GM21423 (cell line): ENCODE data around the gene TCF7.

Source experiments
- ATAC-seq: cut with Tn5 transposase; IDR thresholded peaks from one replicate; pipeline ENCODE4 v1.9.1; 2021; ENCODE audit warnings: mild to moderate bottlenecking, moderate library complexity; ENCODE audit not compliant: unreplicated experiment

TCF7 gene

DNA sequence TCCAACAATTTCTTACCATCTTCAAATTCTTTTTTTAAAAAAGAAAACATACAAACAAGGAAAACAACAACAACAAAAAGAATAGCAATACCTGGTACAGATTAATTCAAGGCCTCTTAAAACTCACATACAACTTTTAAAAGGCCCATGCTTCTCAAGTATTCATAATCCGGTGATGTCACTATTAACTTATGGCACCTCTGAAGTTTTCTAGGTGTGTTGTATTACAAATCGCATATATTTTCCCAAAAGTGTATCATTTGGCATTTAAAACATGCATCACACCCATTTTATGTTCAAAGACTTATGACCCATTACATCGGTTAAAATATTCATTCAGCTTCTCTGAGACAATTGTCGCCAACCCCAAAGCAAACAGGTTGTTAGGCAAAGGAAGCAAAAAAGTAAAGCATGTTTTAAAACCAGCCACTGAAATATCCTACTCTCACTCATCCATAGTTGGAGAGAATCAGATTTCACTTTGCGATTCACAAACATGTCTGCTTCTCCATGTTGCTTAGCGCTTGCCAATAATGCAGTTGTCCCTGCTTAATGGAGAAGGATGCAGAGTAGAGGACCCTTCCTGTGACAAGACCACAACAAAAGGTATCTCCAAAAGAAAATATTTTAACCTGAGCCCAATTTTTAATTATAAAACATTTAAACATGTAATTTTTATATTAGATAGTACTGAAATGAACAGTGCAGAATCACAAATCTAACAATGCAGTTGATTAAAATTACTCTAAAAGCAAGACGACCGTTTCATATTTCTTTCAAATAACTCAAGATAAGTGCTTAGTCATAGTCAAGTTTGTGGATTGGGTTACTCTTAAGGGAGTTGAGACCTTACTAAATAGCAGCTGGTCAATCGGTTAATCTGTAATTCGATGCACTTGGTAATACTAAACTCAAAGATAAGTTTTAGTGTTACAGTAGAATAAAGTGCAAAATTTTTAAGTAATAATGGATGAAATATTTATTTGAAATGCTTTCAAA is 60.7 kb downstream of the TCF7 start:
- ATAC-seq = no peak

GRCh38 chr5:134175921-134176510 is 61.5 kb downstream of the TCF7 start:
- ATAC-seq = peak; percentile 15

GRCh38 chr5:134176511-134177368 is 62.3 kb downstream of the TCF7 start, which contains the start of gene SKP1:
SKP1 (minus strand) TSS chr5:134176950; CDS start chr5:134174022, 2,928 bp downstream.
- ATAC-seq = peak; percentile 84

GRCh38 chr5:134177369-134178095 is 63.1 kb downstream of the TCF7 start:
- no peak for ATAC-seq

DNA sequence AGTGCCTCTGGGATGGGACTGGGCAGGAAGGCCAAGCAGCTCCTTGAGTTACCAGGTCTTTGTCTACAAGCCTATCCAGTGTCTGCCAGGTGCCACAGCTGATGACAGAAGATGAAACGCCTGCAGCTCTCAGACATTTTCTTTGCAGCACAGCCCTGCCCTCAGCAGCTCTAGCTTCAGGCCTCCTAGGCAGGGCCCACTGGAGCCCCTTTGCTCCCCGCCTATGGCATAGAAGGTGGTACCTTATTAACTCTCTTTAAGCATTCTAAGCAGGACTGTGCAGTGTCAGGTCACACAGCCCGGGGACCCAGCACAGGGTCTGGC is 63.6 kb downstream of the TCF7 start:
- ATAC-seq = no peak

DNA sequence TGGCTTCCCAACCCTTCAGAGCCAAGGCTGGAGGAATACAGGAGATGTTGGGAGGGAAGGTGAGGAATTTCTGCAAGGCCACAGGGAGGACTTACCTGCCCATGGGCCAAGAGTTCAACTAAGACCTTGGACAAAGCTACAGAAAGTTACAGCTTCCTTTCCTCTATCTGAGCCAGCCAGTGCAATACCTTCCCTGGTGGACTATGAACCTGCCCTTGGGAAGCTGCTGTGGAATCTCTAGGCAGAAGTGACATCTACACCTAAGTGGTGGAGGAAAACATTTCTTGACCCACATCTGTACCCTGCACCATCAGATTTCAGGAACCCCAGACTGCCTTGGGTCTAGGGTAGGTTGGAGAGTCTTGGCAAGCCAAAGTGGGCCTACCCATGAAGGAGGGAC is 69.0 kb downstream of the TCF7 start:
- no peak for ATAC-seq

DNA sequence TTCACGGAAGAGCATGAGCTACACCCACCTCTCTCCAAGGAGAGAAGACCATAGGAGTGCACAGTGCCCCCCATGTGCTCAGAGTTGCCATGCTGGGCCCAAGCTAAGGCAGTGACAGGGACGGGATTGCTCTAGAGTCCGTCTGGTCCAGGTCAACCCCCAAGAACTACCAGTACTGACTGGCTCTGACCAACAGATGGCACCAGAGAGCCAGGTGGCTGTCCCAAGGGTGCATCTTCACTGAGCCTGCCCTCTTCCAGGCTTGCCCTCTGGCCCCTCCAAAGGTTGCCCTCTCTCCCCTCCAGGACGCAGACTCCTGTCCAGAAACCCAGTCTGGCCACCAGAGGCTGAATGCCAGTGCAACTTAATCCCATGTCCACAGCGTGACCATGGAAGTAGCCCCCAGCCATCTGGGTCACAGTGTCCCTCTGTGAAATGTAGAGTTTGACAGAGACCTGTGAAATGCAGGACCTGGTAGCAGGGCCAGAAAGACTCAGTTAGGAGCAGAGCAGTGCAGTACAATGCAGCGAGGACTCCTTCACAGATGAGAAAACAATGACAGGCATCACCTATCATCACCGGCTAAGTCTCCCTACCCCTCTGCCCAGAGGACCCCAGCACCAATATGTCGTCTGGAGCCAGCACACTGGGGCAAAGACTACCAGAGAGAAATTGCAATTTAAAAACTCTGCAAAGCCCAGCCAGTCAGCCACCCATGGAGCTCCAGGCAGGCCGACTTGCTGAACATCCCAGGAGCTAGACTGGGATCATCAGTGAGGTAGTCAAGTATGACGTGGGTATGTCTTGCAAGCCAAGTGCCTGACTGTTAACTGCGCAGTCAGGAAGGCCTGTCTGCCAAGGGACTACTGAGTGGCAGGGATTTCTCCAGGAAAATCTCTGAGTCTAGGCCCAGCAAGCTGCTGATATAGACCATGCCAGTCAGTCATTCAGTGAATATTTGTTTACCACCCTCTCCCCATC is 70.0 kb downstream of the TCF7 start:
- peak; percentile 75 for ATAC-seq

DNA sequence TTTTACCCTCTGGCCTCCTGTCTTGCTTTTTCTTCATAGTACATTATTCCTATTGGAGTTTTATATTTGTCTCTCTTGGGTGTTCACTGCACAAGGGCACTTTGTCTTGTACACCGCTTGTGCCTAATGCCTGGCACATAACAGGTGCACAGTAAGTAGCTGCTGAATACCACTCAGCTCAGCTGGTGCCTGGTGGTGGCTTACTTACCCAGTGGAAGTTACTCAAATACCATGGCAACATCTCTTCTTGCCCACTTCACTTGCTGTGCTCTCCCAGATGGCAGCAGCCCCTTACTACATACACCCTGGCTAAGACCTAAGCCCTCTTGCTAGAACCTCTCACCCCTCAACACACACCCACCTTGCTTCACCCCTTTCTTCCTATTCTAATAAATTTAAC is 73.6 kb downstream of the TCF7 start:
- ATAC-seq = no peak

DNA sequence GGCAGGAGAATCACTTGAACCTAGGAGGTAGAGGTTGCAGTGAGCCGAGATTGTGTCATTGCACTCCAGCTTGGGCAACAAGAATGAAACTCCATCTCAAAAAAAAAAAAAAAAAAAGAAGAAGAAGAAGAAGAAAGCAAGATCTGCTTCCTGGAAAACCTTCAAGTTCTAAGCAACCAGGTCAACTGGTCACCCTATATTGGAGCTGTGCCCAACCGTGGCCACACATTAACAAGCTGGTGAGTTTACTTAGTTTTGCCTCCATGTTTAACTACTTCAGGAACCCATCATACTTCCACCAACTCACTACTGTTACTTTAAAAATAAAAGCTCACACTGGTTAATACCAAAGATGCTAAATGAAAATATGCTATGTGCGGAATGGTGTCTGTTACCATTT is 74.5 kb downstream of the TCF7 start:
- no peak for ATAC-seq

DNA sequence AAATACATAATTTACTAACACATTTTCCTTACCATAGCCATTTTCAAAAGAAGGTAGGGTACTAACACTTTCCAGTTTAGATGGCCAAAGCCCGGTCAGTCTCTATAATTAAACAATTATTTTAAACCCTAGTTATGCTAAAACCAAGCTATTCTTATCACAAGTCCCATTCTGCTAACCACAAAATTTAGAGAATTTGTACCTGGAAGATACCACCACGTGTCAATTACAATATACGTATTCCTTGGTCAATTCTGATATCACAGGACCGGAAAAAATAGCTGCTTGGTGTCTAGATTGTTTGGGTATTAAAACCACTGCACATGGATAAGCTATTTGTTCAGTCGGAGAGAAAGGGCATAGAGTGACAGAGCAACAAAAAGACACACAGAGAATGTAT is 81.2 kb downstream of the TCF7 start:
- ATAC-seq = no peak
